Lower lobe of right lung (tissue), 2 donors: ENCODE results near the gene TAX1BP1. TPM values are rescaled to one million over a fixed set of nuclear protein-coding genes. Genes with fewer than 3 reads are reported as not detected.

ENCODE experiments used
- ATAC-seq, 2 donors: fragments of 200-7000 bp; cut with Tn5 transposase; one replicate each; pipeline ENCODE4 v1.9.1; 2020 to 2022; ENCODE audit warnings: mild to moderate bottlenecking in 2 of 2, moderate library complexity in 2 of 2
- DNase-seq: peaks from one replicate; pipeline ENCODE4 v3.0.0-alpha.2; 2020
- H3K27ac ChIP-seq: fragments of 200-600 bp; one replicate; pipeline ENCODE4 v1.8.0; 2022
- H3K27me3 ChIP-seq: fragments of 200-600 bp; one replicate; pipeline ENCODE4 v1.8.0; 2022; ENCODE audit warnings: low read depth
- H3K36me3 ChIP-seq: fragments of 200-600 bp; one replicate; pipeline ENCODE4 v1.8.0; 2022; ENCODE audit warnings: mild to moderate bottlenecking
- H3K4me1 ChIP-seq: fragments of 200-600 bp; one replicate; pipeline ENCODE4 v1.8.0; 2022
- H3K4me3 ChIP-seq: fragments of 200-600 bp; one replicate; pipeline ENCODE4 v1.8.0; 2022; ENCODE audit warnings: mild to moderate bottlenecking
- H3K9me3 ChIP-seq: fragments of 200-600 bp; one replicate; pipeline ENCODE4 v1.8.0; 2022
- CTCF ChIP-seq: fragments of 200-600 bp; IDR thresholded peaks from one replicate; pipeline ENCODE4 v1.8.0; 2022; ENCODE audit warnings: antibody characterized with exemption, mild to moderate bottlenecking
- intact Hi-C: fragments of 100-400 bp; cut with DNase I; formaldehyde crosslinking; loops from one replicate; pipeline ENCODE4 v1.11.0; 2022
- total RNA-seq: library from RNA; stranded (reverse); fragmentation: NEBNext Ultra II Directional; extraction: Animal tissue kit (Norgen Biotek cat#: 25700); gene quantifications from one replicate; pipeline ENCODE4 v1.2.1, GENCODE V29; 2021
- donor health status: DM: no; HTN: yes; CAD: no; lungs with severe emphysema.

The TAX1BP1 gene
- total RNA-seq, 1 donor from 2014 or later: 128 TPM

DNA sequence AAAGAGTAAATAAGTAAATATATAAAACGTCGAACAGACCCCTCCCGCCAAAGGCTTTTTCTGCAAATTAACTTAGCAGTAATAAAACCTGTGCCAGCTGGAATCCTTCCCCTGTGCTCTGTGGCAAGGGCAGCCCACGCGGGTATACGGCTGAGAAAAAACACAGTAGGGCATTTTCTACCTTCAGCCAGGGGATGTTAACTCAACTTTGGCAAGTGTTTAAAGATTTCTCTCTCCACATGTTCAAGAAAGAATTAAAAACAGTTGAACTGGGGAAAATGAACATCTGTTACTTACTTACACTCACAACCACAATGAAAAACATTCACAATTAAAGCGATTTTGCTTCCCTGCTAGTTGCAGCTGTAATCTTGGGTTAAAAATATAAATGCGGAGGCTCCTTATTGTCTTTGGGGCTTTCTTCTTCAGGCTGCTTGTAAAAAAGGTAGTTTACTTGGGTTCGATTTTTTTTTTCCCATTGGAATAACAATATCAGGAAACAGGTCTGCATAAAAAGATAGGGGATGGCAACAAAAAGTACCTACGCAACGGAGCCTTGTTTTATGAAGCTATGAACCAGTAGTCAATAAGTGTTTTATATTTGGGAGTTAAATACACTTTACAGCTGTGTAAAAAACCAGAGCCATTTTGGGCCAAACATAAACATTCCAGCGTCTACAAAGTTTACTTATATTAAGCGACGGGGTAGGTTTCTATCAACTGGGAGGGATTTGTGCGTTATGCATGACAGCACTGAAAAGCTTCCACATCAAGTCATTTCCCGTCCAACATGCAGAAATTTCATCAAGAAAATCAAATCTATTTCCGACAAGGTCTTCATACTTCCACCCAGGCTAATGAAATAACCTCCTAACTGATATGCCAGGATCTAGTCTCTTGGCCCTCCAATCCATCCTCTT lies 132.7 kb downstream of the TAX1BP1 start:
- no peaks in the 10 kb centered on the region for H3K27me3 ChIP-seq
- no peak for DNase-seq

GRCh38 chr7:27873981-27874957 lies 134.3 kb downstream of the TAX1BP1 start:
- Histone ChIP-seq H3K4me1 (peaks cover 13% of the 10 kb centered on the region), H3K36me3 (no peaks in the 10 kb centered on the region), H3K9me3 (no peaks in the 10 kb centered on the region), H3K27me3 (no peaks in the 10 kb centered on the region), H3K4me3 (no peak overlapping the region), H3K27ac (no peak overlapping the region)
- no peak for TF ChIP-seq CTCF
- ATAC-seq (peak; percentile 83 to 85), DNase-seq (peak; percentile 71)
- intact Hi-C loops: no loop called here

More for the DNA sequence above, 132.7 kb downstream of the TAX1BP1 start:
- TF ChIP-seq CTCF: no peak
- H3K4me1 ChIP-seq: peaks cover 13% of the 10 kb centered on the region
- ATAC-seq: no peak
- no peak overlapping the region for H3K27ac ChIP-seq
- no peak overlapping the region for H3K4me3 ChIP-seq
- no peaks in the 10 kb centered on the region for H3K9me3 ChIP-seq
- intact Hi-C loops: no loop called here
- H3K36me3 ChIP-seq: no peaks in the 10 kb centered on the region

DNA sequence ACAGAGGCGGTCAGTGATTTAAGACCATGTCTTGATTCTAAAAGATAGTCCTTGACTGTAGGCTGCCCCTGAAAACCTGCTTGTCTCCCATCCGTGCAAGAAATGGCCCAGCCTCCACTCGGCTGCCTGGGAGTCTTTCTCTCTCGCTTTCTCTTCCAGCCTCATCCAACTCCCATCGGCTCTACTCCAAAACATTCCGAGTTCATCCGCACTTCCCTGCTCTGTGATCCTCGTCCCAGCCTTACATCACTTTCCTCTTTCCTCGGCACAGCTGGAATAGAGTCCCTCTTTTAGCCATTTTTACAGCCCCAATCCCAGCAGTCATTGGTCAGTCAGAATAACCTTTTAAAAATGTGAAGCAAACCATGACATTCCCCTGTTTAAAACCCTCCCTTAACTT lies 135.1 kb downstream of the TAX1BP1 start:
- ATAC-seq (no peak), DNase-seq (no peak)
- intact Hi-C loops: no loop called here
- H3K27ac ChIP-seq: no peak overlapping the region
- no peaks in the 10 kb centered on the region for H3K27me3 ChIP-seq
- no peak overlapping the region for H3K4me3 ChIP-seq
- no peak for TF ChIP-seq CTCF
- peaks cover 13% of the 10 kb centered on the region for H3K4me1 ChIP-seq
- no peaks in the 10 kb centered on the region for H3K9me3 ChIP-seq
- no peaks in the 10 kb centered on the region for H3K36me3 ChIP-seq

DNA sequence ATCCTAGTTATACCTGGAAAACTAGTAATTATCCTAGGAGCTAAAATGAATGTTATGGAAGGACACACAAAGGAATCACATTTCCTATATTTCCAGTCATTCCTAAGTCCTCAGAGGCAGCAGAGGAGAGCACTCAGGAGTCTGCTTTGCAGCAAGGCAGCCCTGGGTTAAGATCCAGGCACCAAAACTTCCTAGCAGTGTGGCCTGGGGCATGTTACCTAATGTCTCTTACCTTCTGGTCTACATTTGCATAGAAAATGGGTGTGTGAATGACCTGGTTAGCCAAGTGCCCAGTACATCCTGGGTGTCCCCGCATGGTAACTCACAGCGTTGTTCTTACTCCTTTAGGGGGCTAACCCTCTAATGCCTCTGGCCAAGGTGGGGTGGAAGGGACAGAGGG lies 135.9 kb downstream of the TAX1BP1 start:
- Histone ChIP-seq H3K27ac (no peak overlapping the region), H3K36me3 (no peaks in the 10 kb centered on the region), H3K9me3 (no peaks in the 10 kb centered on the region), H3K4me3 (no peak overlapping the region), H3K4me1 (peaks cover 13% of the 10 kb centered on the region), H3K27me3 (no peaks in the 10 kb centered on the region)
- intact Hi-C loops: no loop called here
- DNase-seq (no peak), ATAC-seq (no peak)
- no peak for TF ChIP-seq CTCF

DNA sequence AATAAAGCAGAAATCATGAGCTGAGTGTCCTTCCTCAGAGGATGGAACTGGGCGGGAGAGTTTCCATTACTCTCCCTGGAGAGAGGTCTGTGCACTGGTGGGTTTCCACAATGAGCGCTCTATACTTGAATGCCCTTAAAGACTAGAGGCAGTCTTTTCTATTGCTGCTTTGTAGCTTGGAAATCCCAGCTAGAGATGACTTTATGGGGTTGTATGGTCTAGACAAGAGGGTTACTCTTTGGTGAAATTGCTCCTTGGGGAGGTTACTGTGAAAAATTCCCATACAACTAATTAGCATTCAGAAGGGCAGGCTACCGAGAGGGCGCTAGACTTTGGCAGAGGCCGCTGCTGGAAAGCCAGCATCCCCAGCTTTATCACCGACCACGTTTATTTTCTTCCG lies 136.8 kb downstream of the TAX1BP1 start:
- Histone ChIP-seq H3K4me3 (no peak overlapping the region), H3K27me3 (no peaks in the 10 kb centered on the region), H3K4me1 (peaks cover 13% of the 10 kb centered on the region), H3K36me3 (no peaks in the 10 kb centered on the region), H3K9me3 (no peaks in the 10 kb centered on the region), H3K27ac (no peak overlapping the region)
- intact Hi-C loops: no loop called here
- ATAC-seq: no peak
- DNase-seq: no peak
- no peak for TF ChIP-seq CTCF
